Measurements from ENCODE around the gene GASK1A.
"Not testable (repeated sequence)": the region's sequence is repeated elsewhere in the genome, so short reads cannot be mapped to it uniquely, and the experiment has no call there.

The GASK1A gene

DNA sequence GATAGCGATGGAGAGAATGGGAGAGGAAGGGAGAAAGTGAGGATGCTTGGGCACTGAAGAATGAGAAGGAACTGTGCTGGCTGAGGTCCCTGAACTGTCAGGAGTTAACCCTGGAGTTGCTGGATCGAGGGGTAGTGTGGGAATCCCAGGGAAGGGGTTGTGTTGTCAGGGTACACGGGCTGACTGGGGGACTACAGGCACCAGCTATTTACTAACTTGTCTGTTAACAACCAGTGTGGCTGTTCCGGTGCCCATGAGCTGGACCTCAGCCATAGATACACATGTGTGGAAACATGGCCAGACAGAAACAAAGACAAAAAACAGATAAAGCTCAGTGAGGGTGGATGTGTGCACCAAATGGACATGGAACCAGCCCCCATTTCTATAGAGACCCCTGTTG, 55.1 kb downstream of the GASK1A start:
- no peak for DNase-seq

DNA sequence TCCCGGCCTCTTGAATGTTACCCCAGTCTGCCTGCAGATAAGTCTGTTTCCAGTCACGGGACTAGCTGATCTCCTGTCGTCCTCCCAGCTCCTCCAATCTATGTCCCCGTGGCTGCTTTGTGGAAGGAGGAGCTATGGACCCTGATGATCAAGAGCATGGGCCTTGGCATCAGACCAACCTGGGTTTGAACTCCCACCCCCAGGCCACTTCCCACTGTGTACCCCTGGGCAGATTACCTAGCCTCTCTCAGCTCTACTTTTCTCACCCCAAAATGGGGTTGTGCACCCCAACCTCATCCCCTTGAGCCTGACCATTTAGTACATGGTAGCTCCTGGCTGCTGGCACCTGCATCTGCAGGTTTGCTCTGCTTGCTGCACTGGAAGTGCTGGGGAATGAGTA, 55.8 kb downstream of the GASK1A start:
- no peak for DNase-seq

DNA sequence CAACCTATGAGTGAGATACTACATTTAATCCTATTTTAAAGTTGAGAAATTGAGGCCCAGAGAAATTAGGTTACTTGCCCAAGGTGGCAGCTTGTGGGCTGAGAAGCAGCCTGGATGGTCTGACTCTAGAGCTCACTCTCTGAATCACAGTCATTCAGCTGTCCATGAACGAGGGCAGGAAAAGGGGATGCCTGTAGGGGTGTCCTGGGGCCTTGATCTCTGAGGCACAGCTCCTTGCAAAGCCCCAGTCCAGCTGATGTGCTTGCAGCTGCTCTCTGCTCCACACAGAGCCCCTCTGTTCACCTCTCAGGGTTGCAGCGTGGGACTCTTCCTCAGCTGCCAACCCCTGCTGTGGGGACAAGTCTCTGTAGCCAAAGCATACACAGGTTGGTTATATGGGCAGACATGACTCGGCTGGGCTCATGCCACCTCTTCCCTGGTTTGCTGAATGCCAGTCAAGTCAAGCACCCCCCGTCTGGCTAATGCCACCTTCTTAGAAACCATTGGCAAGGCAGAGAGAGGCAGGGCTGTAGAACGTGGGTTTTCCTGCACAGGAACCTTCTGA, 56.8 kb downstream of the GASK1A start:
- DNase-seq: no peak

DNA sequence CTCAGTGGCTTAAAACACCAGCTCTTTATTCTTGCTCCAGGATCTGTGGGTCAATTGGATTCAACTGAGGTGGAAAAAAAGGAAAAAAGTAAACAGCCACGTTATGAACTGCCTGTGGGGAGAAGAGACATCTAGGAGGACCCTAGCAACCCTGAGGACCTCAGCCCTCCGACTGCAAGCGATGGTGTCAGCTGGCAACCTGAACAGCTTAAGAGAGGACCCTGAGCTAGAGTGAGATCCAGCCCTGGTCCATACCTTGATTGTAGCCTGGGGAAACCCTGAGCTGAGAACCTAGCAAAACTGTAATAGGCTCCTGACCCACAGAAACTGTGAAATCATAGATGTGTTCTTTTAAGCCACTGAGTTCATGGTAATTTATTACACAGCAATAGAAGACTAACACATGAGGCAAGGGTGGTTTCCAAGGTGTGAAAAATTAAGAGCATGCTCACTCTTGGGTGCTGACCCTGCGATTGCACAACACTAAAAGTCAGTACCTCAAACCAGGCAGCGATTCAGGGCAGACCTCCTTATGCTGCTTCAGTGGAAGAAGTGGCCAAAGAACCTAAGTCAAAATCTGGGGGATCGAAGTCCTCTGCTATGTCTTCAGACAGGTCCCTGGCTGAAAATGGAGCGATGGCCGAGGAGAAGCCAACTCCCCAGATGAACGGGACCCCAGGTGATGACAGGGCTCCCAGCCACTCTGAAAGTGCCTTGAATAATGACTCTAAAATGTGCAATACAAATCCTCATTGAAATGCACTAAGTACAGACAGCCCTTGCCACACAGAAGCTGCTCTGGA, 57.7 kb downstream of the GASK1A start:
- DNase-seq: no peak

DNA sequence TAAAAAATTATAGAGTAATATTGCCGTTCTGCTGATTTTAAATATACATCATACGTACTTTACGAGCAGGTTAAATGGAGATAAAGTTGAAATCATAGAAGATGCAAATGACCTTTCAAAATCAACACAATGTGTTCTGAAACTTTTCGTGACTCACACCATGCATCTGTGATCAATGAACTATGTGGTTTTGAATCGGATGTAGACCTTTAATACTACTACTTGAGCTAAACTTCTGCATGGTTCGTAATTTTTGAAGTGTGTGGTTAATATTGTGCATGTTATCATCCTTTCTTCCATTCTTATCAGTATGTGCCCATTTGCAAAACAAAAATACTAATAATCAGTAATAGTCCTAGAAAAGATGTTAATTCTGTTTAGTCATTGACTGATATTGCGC, 58.9 kb downstream of the GASK1A start:
- DNase-seq: peak; percentile 36

DNA sequence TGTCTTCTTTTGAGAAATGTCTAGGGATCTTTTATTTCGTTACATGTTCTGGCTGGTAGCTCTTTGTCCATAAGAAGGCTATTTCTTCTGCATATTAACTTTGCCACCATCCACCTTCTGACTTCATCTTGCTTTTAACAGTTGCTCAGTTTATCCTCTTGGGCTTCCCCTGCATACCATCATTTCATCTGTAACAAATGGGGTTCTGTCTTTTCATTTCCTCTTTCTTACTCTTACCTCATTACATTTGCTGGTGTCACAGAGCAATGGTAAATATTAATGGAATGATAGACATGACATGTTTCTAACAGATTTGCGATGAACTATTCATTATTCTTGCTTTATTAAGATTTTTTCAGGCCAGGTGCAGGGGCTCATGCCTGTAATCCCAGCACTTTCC, 62.4 kb downstream of the GASK1A start:
- no peak for DNase-seq

DNA sequence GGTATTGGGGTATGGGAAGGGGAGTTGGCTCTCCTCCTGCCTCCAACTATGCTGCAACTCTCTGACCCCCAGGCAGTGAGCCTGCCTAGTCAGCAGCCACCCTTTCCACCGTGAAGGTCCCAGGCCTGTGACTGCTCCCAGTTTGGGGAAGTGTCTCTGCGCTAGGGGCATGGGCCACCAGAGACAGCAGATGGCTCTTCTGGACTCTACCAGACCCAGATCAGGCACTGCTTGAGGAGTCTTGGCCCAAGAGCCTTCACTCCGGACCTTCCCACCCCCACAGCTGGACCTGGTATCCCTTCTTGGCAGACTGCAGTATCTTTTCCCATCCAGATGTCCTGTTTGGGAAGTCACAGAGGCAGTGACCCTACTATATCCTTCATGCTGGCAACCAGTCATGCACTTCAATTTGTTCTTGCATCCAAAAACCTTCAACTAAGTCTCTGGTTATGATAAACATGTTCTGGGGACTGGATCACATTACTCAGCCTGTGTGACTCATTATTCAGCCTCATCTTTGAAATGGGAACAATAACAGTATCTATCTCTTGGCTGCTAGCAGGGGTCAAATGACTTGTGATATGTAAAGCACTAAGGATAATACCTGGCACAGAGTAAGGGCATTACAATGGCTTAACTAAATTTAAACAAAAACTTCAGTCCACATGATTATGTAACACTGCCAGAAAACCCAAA, 64.1 kb downstream of the GASK1A start:
- no peak for DNase-seq

DNA sequence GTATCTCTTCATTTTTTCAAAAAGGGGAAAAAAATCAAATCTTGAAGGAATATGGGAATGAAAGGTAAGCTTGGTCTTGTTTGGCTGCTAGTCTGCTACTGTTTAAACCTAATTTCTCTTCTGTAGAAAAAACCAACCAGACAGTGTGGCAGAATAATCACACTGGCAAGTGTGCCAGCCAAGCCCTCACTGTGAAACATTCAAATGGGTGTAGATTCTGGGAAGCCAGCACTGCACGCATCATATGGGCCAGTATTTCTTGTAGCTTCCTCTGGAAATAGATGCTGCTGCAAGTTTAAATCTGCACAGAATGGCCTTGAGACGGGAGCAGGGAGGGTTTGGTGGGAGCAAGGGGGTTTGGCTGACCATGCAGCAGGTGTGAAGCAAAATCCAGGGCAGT, 64.7 kb downstream of the GASK1A start:
- no peak for DNase-seq

DNA sequence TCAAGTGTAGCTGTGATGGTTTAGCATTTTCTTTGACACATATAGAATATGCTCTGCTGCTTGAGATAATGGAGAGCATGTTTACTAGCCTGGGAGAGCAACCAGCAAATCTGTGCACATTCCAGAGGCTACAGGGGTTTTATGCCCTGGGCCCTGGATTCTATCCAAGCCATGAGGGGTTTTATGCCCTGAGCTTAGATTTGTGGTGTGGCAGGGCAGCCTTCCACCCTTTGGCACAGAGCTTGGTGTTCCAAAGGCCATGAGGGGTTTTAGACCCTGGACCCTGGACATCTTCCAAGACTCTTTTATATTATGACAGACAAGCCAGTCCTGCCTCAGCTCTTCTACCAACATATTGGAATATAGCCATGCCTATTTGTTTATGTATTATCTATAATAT, 66.0 kb downstream of the GASK1A start:
- DNase-seq: not testable (repeated sequence)

DNA sequence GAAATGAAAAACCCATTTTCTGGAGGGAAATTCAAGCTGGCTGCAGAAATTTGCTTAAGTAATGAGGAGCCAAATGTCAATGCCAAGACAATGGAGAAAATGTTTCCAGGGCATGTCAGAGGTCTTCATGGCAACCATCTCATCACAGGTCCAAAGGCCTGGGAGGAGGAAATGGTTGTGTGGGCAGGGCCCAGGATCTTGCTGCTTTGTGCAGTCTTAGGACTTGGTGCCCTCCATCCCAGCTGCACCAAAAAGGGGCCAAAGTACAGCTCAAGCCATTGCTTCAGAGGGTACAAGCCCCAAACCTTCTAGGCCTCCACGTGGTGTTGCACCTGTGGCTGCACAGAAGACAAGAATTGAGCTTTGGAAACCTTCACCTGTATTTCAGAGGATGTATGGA, 67.5 kb downstream of the GASK1A start:
- no peak for DNase-seq

DNA sequence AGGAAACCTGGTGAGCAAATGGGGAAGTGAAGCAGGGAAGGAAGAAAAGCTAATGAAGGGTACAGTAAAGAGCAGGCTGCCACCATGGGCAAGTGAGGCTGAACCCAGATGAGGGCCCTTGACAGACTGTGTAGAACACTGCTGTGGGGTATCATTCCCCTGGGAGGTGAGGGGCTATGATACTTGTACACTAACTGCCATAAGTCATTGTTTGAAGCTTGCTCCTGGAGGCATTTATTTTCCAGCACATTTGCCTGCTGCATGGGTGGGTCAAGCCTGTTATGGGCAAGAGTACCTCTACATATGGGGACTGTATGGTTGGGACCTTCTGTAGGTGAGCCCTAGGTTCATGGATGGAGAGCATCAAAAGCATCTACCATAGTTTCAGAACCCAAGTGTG, 69.4 kb downstream of the GASK1A start:
- no peak for DNase-seq

DNA sequence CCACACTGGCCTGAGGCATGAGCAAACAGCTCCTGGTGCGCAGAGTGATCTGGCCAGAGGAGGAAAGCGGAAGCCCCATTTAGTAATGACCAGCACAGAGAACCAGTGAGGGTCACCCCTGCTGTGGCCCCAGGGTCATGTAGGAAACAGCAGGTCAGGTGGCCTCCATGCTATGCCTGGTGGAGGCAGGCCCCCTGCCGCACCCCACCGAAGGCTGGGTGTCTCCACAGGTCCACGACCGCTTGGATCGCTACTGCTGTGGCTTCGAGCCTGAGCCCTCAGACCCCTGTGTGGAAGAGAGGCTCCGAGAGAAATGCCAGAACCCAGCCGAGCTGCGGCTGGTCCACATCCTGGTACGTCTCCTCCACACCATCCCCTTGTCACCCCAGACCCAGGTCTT, 74.2 kb downstream of the GASK1A start:
- DNase-seq: no peak

DNA sequence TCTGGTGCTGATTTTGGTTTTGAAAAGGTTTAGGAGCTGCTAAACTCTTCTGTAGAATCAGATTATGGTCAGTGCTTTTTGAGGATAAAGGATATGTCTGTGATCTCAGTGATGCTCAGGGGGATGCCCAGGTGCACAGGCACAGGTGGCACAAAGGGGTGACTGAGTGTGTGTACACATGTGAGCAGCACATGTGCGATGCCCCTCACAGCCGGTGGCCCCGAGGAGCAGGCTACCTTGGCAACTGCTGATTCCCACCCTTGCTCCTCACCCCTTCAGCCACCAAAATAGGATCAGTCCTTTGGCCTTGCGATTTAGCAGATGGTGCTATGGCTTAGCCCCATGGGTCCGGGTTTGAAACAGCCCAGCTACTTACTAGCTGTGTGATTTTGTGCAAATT, 75.6 kb downstream of the GASK1A start:
- DNase-seq: no peak

DNA sequence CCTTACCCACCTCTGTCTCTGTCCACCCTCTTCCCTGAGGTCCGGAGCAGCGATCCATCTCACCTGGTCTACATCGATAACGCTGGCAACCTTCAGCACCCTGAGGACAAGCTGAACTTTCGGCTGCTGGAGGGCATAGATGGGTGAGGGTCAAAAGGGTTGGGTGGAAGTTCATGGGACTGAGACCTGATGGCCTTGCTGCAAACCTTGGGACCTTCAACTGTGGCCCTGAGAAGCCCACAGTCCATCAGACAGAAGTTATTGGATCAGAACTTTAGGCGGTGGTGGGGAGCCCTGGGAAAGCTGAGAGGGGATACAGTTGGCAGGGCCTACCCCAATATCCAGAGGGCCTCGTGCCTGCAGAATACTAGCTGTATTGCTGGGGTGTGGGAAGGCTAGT, 76.3 kb downstream of the GASK1A start:
- no peak for DNase-seq

DNA sequence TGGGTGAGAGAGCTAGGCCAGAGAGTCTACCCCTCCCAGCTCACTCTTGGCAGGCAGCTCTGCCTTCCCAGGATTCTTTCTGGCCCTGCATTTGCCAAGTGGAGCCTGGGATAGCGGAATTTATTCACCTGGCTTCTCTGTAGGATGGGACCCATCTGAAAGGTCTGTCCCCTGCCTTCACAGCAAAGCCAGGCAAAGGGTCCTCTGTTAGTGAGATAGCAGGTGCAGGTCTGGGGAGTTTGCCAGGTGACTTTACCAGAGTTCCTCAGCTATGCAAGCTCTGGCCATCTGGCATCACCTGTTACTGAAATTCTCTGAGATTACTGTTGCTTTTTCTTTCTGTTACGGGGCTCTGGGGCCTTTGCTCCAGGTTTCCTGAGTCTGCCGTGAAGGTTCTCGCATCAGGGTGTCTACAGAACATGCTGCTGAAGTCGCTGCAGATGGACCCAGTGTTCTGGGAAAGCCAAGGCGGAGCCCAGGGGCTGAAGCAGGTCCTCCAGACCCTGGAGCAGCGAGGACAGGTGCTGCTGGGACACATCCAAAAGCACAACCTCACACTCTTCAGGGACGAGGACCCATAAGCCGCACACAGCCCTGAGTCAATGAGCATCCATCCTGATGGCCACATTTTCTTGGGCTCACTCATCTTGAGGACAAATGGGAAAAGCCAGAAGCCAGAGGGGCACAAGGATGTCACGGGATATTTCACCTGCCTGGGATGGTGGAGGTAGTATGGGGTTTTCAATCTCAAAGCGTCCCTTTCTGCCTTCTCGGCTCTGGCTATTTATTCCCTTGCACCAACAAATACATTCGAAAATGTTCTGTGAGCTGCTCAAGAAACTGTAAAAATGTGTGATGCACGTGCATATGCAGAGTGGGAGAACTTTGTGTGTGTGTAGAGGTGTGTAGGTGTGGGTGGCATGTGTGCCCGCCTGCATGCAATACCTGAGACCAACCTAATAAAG, 77.0 kb downstream of the GASK1A start:
- DNase-seq: no peak

DNA sequence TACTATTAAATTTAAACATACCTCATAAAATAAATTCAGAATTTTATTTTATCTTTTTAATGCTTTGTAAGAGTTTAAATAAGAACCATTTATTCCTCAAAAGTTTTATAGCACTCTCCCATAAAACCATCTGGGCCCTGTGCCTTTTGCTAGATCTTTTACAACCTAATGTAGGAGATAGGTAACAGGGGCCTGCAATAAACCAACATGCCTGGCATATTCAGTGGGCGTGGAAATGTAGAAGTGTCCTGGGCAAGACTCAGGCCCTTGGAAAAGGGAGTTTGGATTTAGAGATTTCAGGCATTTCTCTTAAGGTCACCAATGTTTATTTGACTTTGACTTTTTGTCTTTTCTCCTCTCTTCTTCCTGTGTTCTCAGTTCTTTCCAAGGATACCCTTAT, 80.3 kb downstream of the GASK1A start:
- DNase-seq: no peak

DNA sequence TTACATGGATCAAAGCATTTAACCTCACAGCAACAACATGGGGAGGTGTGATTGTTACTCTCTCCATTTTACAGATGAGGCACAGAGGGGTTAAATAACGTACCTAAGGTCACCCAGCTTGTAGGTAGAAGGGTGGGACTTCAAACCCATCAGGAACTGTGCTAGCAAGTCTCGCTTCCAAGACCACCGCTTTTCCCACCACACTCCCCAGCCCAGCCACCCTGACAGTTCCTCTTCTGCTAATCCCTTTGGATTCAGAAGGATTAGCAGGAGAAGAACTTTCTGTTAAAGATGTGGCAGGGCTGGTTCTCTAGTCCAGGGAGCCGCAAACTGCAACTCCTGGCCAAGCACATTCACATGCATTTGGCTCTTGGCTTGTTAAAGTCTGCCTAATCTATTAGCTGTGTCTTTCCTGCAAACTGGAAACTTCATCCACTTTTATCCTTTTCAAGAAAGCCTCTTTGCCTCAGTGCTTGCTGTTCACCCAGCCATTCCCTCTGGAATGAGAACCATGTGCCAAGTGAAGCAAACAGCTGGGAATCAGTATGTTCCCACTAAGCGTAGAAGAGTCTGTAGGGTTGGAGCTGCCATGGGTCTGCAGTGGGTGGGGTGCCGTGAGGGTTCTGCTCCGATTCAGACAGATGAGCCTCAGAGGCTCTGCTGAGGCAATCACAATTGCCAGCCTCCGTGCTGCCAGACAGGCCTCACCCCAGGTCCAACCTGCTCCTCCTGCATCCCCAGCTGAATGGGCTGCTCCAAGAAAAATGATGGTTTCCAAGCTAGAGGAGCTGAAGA, 82.2 kb downstream of the GASK1A start:
- no peak for DNase-seq

DNA sequence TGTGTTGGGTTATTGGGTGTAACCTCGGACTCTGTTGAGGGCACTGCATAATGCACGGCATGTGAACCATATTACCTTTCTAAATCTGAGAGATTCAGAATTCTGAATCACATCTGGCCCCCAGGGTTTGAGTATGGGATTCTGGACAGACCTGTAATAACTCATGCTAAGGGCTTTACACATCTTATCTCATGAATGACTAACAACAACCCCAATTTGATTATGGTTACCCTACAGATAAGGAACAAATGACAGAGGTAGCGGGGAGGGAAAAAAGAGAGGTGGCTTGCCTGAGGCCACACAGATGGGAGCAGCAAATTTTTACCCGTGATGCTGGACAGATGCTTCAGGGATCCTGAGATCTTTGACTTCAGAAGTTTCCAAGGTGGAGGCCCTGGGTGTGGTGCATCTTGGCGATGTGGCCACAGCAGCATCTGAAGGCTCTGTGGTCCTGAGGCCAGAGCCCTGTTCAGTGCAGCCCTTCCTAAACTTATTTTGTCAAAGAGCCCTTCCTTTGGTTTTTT, 83.0 kb downstream of the GASK1A start:
- DNase-seq: no peak

DNA sequence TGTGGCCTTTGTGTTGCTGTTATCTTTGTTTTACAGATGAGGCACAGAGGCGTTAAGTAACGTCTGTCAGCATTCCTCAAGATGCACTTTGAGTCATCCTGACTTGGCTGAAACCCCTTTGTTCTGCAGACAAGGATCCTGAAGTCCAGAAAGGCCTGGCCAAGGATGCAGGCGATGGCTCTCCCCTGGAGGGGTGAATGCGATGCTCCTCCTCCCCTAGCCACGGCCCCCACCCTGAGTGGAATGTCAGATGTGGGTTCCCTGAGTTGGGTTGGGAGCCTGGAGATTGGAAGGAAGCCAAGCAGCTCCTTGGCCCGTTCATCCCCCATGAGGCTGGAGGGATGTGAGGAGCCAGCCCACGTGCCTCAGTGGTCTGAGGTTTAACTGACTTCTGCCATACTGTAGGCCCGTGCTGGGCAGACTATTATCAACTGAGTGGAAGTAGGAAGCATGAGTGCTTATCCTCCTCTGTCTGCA, 83.5 kb downstream of the GASK1A start:
- DNase-seq: no peak

DNA sequence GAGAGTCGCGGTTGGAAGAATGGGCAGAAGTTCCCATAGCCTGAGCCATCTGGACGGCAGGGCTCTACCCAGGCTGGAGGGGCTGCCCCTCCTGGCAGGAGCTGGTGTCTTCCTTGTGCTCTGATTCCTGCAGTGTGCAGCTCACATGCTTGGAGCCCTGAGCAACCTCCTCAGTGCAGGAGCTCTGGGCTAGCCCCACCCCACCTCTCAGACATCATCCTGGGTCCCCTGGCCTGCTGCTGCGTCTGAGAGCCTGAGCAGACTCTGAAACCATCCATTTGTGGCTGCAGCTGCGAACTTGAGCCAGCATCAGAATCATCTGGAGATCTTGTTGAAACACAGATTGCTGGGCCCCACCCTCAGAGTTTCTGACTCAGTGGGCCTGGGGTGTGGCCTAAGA, 84.0 kb downstream of the GASK1A start:
- no peak for DNase-seq

DNA sequence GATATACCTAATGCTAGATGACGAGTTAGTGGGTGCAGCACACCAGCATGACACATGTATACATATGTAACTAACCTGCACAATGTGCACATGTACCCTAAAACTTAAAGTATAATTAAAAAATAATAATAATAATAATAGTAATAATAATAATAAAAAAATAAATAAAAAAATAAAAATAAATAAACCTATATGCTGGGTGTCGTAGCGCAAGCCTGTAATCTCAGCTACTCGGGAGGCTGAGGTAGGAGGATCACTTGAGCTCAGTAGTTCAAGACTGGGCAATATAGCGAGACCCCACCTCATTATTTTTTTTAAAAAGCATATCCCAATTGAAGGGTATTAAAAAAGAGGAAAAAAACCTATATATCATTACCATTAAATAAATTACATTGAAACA, 91.6 kb downstream of the GASK1A start:
- DNase-seq: not testable (repeated sequence)
